T-helper 22 cell (primary cell): ENCODE data around the gene SLC51A.
"Not testable (repeated sequence)": the region's sequence is repeated elsewhere in the genome, so short reads cannot be mapped to it uniquely, and the experiment has no call there.

ENCODE experiments used
- DNase-seq: peaks from one replicate; pipeline ENCODE4 v3.0.0-alpha.2; 2020; ENCODE audit warnings: low read depth

The SLC51A gene

DNA sequence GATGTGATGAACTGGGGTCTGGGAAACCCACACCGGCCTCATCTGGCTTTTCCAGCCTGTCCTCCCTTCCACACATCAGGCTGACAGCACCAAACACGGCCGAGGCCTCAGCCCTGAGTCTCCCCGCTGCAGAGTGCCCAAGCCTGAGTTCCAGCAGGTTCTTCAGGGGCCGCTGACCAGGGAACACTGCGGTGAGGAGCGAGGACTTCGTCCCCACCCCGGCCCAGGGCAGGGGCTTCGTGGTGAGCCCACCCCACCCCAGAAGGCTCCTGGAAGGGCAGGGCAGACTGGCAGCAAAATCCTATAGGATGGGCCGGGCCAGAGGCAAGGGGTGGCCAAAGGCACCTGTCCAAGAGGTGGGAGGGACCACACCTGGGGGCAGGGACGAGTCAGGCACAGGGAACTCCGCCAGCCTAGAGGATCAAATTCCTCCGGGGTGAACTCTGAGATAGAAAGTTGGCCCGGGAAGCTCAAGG, at the start of gene SLC51A:
Gene SLC51A, plus strand, starts transcription at position 446 of the 476 bp plus-strand sequence. CDS start 179 bp downstream, outside the sequence.
- no peak for DNase-seq

DNA sequence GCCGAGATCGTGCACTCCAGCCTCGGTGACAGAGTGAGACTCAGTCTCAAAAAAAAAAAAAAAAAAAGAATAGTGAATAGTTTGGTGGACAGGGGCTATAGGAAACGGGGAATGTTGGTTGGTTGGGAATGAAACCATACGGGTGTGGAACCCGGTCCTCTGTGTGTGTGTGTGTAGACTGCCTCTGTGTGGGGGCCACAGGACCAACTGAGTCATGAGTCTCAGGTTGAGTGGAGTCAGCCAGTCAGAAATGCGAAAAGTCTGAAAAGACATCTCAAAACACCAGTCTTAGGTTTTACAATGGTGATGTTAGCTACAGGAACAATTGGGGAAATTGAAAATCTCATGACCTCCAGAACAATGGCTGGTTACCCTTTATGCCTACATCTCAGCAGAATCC, 49.6 kb upstream of the SLC51A start:
- no peak for DNase-seq

DNA sequence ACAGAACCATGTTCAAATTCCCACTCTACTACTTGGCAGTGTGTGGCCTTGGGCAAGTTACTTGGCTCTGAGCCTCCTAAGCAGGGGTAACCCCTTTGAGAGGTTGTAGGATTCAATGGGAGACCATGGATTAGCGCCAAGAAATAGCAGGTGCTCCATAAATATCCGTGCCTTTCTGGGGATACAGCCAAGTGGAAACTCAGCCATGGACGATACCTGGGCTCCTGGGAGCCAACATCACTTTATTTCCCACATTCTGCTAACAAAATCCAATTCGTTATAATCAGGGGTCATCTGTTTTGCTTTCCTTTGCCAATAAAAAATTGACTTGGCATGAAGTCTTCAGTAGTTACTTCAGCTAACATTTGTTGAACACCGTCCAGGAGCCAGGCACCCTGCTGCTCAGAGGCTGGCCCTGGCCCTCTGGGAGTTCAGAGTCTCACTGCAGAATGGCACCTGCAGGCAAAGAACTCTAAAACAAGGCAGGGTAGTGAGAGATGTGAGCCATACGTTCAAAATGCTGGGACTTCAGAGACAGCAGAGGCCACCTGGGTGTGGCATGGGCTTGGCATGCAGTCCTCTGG, 47.4 kb upstream of the SLC51A start:
- no peak for DNase-seq

DNA sequence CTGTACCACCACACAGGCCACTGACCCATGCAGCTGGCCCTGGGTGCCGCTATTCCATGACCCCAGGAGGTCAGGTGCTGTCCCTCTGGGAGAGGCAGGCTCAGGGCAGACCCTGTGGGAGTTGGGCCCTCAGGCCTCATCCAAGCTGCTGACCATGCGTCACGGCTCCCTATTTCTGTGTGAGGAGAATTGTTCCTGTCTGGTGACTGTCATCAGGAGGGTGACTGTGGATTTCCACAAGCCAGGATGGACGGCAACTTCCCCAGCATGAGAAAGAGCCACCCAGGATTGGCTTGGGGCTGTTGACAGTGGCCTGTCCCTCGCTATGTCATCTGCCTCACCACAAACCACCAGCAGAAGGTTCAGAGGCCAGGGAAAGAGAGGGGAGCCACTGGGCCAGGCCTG, 46.5 kb upstream of the SLC51A start:
- no peak for DNase-seq

DNA sequence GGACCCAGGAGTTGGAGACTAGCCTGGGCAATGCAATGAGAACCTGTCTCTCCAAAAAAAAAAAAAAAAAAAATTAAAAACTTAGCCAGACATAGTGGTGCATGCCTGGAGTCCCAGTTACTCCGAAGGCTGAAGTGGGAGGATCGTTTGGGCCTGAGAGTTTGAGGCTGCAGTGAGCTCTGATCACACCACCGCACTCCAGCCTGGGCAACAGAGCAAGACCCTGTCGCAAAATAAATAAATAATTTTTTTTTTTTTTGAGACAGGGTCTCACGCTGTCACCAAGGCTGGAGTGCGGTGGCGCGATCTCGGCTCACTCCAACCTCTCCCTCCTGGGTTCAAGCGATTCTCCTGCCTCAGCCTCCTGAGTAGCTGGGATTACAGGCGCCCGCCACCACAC, 46.0 kb upstream of the SLC51A start:
- DNase-seq: not testable (repeated sequence)

DNA sequence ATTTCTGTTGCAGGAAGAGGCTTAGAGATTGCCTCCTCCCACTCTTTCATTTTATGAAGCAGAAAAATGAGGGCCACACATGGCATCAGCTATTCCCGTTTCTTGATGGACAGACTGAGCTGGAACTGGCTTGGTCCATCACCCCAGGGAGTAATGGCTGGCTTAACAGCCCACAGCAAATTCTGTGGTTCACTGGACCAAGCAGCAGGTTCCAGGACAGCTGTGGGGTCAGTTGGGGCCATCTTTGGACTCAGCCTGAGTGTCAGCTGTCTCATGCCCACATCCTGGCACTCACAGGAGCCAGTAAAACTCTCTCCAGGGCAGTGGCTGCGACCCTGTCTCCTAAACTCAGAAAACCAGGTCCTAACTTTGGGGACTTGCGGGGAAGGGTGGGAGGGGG, 41.7 kb upstream of the SLC51A start:
- no peak for DNase-seq

DNA sequence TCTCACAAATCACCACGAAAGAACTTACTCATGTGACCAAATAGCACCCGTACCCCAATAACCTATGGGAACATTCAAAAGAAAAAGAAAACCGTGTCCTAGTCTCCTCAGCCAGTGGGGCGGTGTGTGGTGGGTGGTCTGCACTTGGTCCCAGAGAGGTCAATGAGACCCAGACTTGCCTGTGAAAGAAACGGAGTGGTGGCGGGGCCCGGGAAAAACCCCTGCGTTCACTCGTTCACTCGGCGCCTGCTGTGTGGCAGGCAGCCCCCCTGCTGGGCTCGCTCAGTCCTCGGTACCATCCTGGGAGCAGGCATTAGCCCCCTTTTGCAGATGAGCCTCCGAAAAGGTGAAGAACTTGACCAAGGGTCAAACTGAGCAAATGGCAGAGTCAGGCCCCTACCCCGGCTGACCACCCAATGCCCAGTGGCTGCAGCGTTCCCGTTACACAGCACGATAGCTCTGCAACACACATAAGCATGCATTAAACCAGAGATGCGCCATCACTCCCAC, 41.2 kb upstream of the SLC51A start:
- DNase-seq: no peak

DNA sequence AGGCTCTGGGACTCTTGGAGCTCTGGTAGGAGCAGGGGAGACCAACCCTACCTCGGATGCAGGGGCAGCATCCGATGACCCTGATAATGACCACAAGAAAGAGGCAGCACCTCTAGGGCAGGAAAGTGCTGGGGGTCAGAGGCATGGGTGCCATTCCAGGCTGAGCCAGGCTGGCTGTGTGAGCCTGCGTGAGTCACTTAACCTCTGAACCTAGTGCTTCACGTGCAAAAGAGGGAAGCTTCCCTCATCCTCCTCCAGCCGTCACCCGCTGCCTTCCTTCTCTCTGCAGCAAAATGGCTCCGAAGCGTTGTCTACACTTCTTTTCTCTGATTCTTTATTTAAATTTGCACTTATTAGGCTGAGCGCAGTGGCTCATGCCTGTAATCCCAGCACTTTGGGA, 40.6 kb upstream of the SLC51A start:
- DNase-seq: no peak

DNA sequence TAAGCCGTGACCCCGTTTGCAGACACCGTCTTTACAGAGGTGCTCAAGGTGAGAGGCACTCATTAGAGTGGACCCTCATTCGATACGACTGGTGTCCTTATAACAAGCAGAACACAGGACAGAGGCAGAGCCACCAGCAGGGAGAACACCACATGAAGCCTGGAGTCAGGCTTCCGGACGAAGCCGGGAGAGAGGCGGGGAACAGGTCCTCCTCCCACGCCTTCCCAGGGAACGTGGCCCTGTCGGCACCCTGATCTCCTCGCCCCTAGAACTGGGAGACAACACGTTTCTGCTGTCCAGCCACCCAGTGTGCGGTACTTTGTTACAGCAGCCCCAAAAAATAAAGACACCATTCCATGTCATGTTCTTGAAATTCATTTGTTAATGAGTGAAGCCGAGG, 38.8 kb upstream of the SLC51A start:
- DNase-seq: no peak

DNA sequence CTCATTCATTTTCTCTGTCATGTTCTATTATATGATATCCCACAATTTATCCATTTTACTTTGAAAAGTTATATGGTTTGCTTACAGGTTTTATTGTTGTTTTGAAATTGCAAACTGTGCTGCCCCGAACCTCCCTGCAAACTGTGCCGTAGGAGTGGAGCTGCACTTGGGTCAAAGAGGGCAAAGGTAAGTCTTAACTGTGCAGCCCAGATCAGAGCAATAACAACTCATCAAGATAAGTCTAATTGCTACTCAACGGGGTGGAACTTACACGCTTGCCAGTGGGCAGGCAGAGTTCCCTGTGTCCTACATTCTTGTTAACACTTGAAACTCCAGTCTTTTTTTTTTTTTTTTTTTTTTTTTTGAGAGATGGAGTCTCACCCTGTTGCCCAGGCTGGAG, 38.4 kb upstream of the SLC51A start:
- no peak for DNase-seq

DNA sequence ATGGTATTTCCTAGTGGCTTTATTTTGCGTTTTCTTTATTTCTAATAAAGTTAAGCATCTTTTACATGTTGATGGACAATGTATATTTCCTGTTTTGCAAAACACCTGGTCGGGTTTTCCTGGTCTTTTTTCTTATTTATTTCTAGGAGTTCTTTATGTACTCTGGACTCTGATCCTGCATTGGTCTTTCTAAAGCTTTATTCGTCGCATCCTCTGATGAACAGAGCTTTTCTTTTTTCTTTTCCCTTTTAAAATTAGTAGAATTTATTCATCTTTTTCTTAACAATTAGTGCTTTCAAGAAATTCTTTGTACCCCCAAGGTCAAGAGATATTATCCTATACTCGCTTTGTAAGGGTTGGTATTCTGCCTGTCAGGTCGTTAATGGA, 37.3 kb upstream of the SLC51A start:
- no peak for DNase-seq

DNA sequence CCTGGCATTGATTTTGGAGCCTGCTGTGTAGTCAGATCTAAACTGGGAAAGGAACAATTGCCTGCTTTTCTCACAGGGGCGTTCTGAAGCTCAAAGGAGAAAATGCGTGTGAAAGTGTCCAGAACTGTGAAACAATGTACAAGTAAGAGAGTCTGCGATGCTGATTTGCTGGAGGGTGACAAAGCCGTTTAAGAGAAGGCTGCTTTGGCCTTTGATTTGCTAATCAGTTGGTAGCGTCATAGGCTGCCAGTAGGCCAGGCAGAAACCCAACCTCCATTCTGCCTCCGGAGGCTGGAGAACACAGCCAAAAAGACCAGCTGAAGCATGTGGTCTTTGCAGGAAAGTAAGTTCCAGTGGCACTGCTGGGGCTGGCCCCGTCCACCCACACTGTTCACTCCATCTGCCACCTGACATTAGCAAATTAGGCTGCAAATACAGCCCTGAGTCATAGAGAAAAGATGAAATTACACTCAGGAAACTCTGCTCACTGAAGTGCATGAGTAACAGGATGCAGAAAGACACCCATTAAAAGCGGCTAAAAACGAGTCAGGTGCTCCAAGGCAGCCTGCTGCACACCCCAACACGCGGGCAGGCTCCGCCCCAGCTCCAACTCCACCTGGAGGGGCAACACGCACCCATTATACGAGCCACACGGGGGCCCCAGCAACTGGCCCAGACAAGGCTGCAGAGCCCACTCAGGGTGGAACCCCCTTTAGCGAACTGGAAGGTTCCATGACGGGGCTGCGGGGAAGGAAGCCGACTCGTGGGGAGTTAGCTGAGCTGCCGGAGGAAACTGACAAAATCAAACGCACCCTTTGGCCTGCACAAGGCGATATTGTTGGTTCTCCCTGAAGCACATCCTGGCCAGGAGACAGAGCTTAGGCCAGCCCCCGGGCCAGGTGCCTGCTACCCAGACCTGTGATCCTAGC, 36.7 kb upstream of the SLC51A start:
- DNase-seq: peak; percentile 82

DNA sequence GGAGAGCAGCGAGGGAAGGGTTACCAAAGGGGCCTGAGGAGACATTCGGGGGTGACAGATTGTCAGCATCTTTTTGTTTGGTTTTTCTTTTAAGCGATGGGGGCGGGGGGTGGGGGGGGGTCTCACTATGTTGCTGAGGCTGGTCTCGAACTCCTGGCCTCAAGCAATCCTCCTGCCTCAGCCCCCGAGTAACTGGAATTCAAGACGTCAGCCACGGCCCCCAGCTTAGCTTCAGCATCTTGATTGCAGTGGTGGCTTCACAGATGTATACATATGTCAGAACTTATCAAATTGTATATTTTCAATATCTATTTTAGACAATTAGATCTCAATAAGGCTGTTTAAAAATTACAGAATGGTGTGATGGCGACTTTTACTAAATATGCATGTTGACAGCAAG, 36.0 kb upstream of the SLC51A start:
- no peak for DNase-seq

DNA sequence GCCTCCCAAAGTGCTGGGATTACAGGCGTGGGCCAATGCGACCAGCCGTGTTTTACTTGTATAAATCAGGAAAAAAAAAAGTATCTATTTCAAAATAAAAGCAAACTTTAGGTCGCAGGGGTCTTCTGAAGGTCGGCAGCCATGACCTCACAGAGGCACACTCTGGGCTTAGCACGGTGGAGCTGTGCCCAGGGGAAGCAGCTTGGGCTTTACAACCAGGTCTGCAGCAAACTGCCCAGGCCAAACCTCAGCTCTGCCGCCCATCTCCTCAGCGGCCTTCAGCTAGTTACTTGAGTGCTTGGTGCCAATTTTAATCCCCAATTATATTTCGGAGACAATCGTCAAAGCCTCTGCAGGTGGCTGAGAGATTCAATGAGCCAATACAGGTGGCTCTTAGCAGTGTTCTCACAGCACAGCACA, 35.2 kb upstream of the SLC51A start:
- DNase-seq: no peak

DNA sequence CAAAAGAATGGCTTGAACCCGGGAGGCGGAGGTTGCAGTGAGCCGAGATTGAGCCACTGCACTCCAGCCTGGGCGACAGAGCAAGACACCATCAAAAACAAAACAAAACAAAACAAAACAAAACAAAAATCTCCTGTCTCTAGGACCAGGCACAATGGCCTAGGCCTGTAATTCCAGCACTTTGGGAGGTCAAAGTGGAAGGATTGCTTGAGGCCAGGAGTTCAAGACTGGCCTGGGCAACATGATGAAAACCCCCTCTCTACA, 32.2 kb upstream of the SLC51A start:
- DNase-seq: not testable (repeated sequence)

DNA sequence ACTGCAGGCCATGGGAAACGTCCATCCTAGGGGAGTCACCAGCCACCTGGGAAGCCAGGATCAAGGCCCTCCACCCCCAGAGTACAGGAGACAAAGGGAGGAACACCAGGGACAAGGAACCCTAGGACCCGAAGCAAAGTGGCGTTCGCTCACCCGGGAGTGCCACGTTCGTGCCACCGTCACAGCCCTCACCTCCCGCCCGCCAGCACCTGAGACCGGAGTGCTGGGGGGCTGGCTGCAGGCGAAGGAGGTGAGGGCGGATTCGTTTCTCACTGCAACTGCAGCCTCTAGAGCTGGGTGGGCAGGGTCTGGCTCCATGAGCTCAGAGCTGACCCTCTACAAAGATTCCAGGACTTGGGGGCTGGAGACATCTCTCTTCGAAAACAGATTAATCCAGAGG, 31.5 kb upstream of the SLC51A start:
- no peak for DNase-seq

DNA sequence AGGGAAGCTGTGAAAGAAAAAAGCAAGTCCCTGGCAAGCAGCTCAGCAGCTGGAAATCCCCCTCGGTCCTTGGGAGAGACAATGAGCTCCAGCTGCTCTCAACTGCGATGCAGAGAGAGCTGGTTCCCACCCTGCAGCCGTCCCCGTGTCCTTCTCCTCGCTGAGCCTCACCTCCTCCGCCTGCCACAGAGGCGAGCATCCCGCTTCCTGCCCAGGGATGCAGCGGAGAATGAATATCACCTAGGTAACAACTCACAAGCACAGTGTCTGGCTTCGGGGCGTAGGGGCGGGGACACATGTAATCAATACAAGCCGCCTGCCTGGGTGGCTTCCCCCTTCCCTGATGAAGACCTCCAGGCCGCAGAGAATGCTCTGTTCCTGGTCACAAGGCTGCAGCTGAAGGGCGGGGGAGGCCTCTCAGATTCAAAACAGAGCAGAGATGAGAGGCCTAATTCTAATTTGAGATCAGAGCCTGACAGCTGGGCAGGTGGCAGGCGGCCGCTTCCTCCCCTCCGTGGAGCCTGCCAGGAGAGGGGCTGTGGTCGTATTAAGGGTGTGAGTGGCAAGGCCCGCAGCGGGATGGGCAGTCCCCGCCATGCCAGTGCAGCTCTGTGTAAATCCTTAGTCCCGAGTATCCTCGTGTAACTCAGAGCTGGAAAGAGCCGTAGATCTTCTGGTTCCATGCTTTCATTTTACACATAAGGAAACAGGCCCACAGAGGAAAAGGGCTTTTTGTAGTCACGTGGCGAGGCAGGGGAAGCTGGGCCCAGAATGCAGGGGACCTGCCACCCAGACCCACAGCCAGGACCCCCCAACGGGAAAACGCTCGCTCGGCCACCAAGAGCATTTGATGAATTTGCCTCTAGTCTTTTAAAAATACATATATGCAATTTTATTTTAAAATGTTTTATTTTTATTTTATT, 29.4 kb upstream of the SLC51A start:
- DNase-seq: peak; percentile 20

DNA sequence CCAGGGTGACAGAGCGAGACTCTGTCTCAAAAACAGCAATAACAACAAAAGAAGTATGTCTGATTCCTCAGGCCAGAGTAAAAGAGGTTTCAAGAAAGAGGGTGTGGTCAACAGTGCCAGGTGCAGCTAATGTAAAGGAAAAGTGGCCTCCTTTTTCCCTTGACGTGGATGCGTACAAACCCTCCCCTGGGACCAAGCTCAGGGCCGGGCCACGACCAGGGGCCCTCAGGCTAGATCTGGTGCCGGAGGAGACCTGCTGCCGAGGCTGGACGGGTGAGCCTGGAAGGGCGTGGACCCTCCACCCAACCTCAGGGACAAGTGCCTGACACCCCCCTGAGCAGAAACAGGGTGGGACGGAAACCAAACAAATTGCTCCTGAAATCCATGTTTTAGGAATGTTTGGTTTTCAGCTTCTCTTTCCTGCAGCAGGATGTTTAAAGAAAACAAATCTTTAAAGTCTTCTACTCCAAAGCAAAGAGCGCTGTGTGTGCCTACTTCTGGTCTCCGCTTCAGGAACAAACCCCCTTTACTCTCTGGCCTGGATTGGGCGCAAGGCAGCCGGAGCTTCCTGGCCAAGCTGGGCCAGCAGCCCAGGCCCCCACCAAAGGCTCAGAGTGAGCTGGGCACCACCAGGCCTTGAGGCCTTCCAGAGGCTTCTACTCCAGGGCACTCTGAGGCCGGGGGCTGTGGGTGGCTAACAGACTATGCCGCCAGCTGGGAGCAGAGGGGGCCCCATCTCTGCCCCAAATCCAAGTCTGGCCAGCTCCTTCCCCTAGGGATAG, 26.6 kb upstream of the SLC51A start:
- DNase-seq: no peak

DNA sequence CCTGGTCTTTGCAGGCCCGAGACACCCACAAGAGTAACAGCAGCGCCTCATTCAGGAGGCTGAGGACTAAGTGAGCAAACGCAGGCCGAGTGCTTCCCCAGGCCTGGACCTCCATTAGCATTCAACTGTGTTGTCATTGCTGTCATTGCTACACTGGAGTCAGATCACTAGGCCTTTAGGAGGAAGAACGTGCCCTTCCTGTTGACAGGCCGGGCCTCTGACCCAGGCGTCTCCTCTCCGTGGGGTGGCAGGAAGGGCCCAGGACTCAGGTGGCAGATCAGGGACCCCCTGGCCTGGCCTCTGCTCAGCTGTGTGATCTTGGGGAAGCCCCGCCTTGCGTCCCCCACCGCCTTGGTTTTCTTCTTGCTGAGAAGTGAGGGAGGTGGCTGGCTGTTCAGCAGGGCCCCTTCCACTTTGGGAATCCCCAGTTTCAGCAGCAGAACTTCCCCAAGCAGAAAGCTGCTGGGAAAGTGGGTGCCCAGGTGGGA, 24.3 kb upstream of the SLC51A start:
- DNase-seq: peak; percentile 51

DNA sequence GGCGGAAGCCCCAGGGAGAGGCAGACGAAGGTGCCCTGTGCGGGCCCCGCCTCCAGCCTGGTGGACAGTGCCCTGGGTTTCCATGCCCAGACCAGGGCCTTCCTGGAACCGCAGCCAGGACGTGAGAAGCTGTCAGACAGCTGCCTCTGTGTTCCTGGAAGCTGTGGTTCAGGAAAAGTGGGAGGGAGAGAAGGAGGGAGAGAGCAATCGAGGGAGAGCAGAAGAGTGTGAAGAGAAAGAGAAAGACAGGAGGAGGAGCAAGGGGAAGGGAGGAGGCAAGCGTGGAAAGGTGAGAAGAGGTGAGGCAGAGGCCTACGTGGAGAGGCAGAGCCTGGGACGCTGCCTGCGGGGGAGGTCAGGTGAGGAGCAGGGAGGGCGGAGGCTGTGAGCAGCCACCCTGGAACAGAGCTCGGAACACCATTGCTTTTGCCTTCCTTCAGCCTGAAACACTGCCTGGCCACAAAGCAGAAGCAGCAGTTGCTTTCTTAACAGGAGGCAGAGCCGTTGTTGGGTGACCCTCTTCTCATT, 23.7 kb upstream of the SLC51A start:
- no peak for DNase-seq

DNA sequence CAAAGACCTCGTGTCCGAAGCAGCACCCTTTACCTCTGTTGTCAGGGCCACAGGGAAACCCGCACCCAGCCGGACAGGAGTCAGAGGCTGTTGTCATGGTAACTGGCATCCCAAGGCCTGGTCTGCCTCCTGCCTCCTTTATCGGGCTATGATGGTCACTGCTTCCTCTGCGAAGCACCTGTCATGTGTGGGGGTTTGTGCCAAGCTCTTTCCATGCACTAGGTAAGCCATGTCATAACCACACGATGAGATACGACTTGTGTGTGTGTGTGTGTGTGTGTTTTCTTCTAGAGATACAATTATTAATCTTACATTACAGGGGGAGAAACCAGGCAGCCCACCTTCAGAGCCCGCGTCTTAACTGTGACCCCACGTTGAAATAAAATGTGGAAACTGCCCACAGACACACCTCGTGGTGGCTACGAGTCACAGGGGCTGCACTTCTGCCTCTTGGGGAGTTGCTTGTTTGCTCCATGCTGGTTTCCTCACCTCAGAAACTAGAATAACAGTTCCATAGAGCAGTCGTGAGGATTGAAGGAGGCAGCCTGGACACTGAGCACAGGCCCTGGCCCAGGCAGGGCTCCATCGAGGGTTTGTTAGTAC, 23.1 kb upstream of the SLC51A start:
- no peak for DNase-seq
